ENCODE measurements around the gene CFH.
"Not testable (repeated sequence)": the region's sequence is repeated elsewhere in the genome, so short reads cannot be mapped to it uniquely, and the experiment has no call there.

CFH gene

GRCh38 chr1:196791252-196791651 is 139.4 kb downstream of the CFH start:
- H3K4ac ChIP-seq (ENCODE audit: low read depth, low read length); H2BK120ac ChIP-seq (ENCODE audit: insufficient read depth, low read length, poor library complexity); H3K36me3 ChIP-seq (ENCODE audit: control insufficient read depth in 1 of 2, insufficient read depth in 2 of 2, low read length in 2 of 2); H3K4me1 ChIP-seq (ENCODE audit: control insufficient read depth in 1 of 2, insufficient read depth in 2 of 2, low read length in 2 of 2); H3K9me3 ChIP-seq (ENCODE audit: insufficient read depth, low read depth, low read length); H3K9ac ChIP-seq (ENCODE audit: low read length); H3K14ac ChIP-seq (ENCODE audit: low read length); H3K27me3 ChIP-seq (ENCODE audit: insufficient read depth, low read length); H2BK12ac ChIP-seq (ENCODE audit: low read length); H4K8ac ChIP-seq (ENCODE audit: low read depth, low read length); H4K12ac ChIP-seq (ENCODE audit: low read depth, low read length); H3K4me2 ChIP-seq (ENCODE audit: low read length); H3K79me1 ChIP-seq (ENCODE audit: low read length); DNase-seq; H2AK5ac ChIP-seq (ENCODE audit: low read length); H3K4me3 ChIP-seq (ENCODE audit: low read depth, low read length); H3K27ac ChIP-seq (ENCODE audit: low read depth, low read length); H4K91ac ChIP-seq (ENCODE audit: low read depth, low read length); H2BK5ac ChIP-seq (ENCODE audit: low read depth, low read length, poor library complexity); H3K23ac ChIP-seq (ENCODE audit: low read length); H2AFZ ChIP-seq (ENCODE audit: insufficient read depth, low read length, poor library complexity); H3K18ac ChIP-seq (ENCODE audit: low read length); H3K79me2 ChIP-seq (ENCODE audit: control insufficient read depth, insufficient read depth, low read length, poor library complexity): not testable (repeated sequence)
- no CpG with 5 or more reads among the region's 1 CpG for WGBS (ENCODE audit: extremely low coverage, insufficient coverage, insufficient read length)

GRCh38 chr1:196794103-196794502 is 142.3 kb downstream of the CFH start:
- not testable (repeated sequence) for H3K79me2 ChIP-seq (ENCODE audit: control insufficient read depth, insufficient read depth, low read length, poor library complexity); H3K79me1 ChIP-seq (ENCODE audit: low read length); H3K18ac ChIP-seq (ENCODE audit: low read length); H3K23ac ChIP-seq (ENCODE audit: low read length); H2BK5ac ChIP-seq (ENCODE audit: low read depth, low read length, poor library complexity); H3K4ac ChIP-seq (ENCODE audit: low read depth, low read length); H2BK12ac ChIP-seq (ENCODE audit: low read length); H3K9me3 ChIP-seq (ENCODE audit: insufficient read depth, low read depth, low read length); H4K8ac ChIP-seq (ENCODE audit: low read depth, low read length); H3K27ac ChIP-seq (ENCODE audit: low read depth, low read length); H3K36me3 ChIP-seq (ENCODE audit: control insufficient read depth in 1 of 2, insufficient read depth in 2 of 2, low read length in 2 of 2); H4K91ac ChIP-seq (ENCODE audit: low read depth, low read length); H3K9ac ChIP-seq (ENCODE audit: low read length); H2AFZ ChIP-seq (ENCODE audit: insufficient read depth, low read length, poor library complexity); H2AK5ac ChIP-seq (ENCODE audit: low read length); H3K14ac ChIP-seq (ENCODE audit: low read length); H4K12ac ChIP-seq (ENCODE audit: low read depth, low read length); H2BK120ac ChIP-seq (ENCODE audit: insufficient read depth, low read length, poor library complexity); H3K27me3 ChIP-seq (ENCODE audit: insufficient read depth, low read length); H3K4me2 ChIP-seq (ENCODE audit: low read length); DNase-seq; H3K4me1 ChIP-seq (ENCODE audit: control insufficient read depth in 1 of 2, insufficient read depth in 2 of 2, low read length in 2 of 2); H3K4me3 ChIP-seq (ENCODE audit: low read depth, low read length)
- no CpG with 5 or more reads among the region's 4 CpGs for WGBS (ENCODE audit: extremely low coverage, insufficient coverage, insufficient read length)
